HEK293 (cell line): ENCODE data around the gene NR3C2.

Experiments
- CTCF ChIA-PET: fragments of 350-600 bp; formaldehyde crosslinking; extraction: SDS; loops from one replicate; lab custom pipeline; 2021; ENCODE audit warnings: antibody characterized with exemption; lab: Yijun Ruan, JAX
- POLR2A ChIA-PET: fragments of 300-600 bp; formaldehyde crosslinking; extraction: SDS; loops from one replicate; lab custom pipeline; 2020; ENCODE audit warnings: antibody characterized with exemption, inconsistent platforms; lab: Yijun Ruan, JAX
- H3K27ac ChIP-seq: fragments of 200-500 bp; sonication (Bioruptor generic); 2 replicates; pipeline ENCODE4 v1.5.1; 2014; ENCODE audit warnings: low read depth, low read length, control low read depth, inconsistent platforms; ENCODE audit errors: extremely low read depth
- H3K36me3 ChIP-seq, 2 experiments: fragments of 200-500 bp in 1 of 2; sonication (Bioruptor generic) in 1 of 2; 1 replicate in 1 of 2; 2 replicates in 1 of 2; pipeline ENCODE4 v1.5.1; 2014 to 2017; ENCODE audit warnings: inconsistent platforms in 2 of 2, low read length in 2 of 2; ENCODE audit not compliant: control insufficient read depth in 2 of 2, insufficient read depth in 1 of 2
- H3K4me1 ChIP-seq: fragments of 200-500 bp; sonication (Bioruptor generic); 2 replicates; pipeline ENCODE4 v1.5.1; 2014; ENCODE audit warnings: mild to moderate bottlenecking, low read length, inconsistent platforms; ENCODE audit not compliant: control insufficient read depth, insufficient read depth
- H3K4me3 ChIP-seq: 2 replicates; pipeline ENCODE4 v1.5.1; 2011; ENCODE audit warnings: low read depth, mild to moderate bottlenecking, control low read depth, low read length, moderate library complexity
- H3K9me3 ChIP-seq: fragments of 200-500 bp; sonication (Bioruptor generic); 2 replicates; pipeline ENCODE4 v1.5.1; 2014; ENCODE audit warnings: low read depth, low read length, inconsistent platforms; ENCODE audit not compliant: control insufficient read depth, insufficient read depth
- CTCF ChIP-seq: fragments of 450-650 bp; formaldehyde crosslinking; IDR thresholded peaks from 2 replicates; pipeline ENCODE4 v1.5.1; 2016; ENCODE audit warnings: missing biosample characterization, missing genetic modification characterization
- EGR2 ChIP-seq: fragments of 450-650 bp; formaldehyde crosslinking; IDR thresholded peaks from 2 replicates; pipeline ENCODE4 v1.5.1; 2016; ENCODE audit warnings: low read depth, missing biosample characterization, missing genetic modification characterization
- IKZF3 ChIP-seq: fragments of 450-650 bp; IDR thresholded peaks from 2 replicates; pipeline ENCODE4 v1.5.0; 2018; ENCODE audit warnings: missing biosample characterization, mild to moderate bottlenecking, missing genetic modification characterization, moderate library complexity
- KLF1 ChIP-seq: fragments of 450-650 bp; formaldehyde crosslinking; IDR thresholded peaks from 2 replicates; pipeline ENCODE4 v1.5.1; 2016; ENCODE audit warnings: missing biosample characterization, missing genetic modification characterization
- KLF17 ChIP-seq: fragments of 450-650 bp; formaldehyde crosslinking; IDR thresholded peaks from 2 replicates; pipeline ENCODE4 v1.5.1; 2016; ENCODE audit warnings: missing biosample characterization, missing genetic modification characterization
- KLF7 ChIP-seq: fragments of 450-650 bp; formaldehyde crosslinking; IDR thresholded peaks from 2 replicates; pipeline ENCODE4 v1.5.1; 2016; ENCODE audit warnings: missing biosample characterization, missing genetic modification characterization, borderline replicate concordance
- REST ChIP-seq: fragments of 450-650 bp; formaldehyde crosslinking; IDR thresholded peaks from 2 replicates; pipeline ENCODE4 v1.5.1; 2016; ENCODE audit warnings: missing biosample characterization, missing genetic modification characterization
- ZEB2 ChIP-seq: fragments of 450-650 bp; formaldehyde crosslinking; IDR thresholded peaks from 2 replicates; pipeline ENCODE4 v1.5.1; 2016; ENCODE audit warnings: missing biosample characterization, missing genetic modification characterization
- ZFP3 ChIP-seq: fragments of 450-650 bp; formaldehyde crosslinking; IDR thresholded peaks from 2 replicates; pipeline ENCODE4 v1.5.1; 2016; ENCODE audit warnings: low read depth, missing biosample characterization, missing genetic modification characterization
- ZIC2 ChIP-seq: fragments of 450-650 bp; formaldehyde crosslinking; IDR thresholded peaks from 2 replicates; pipeline ENCODE4 v1.5.1; 2016; ENCODE audit warnings: missing biosample characterization, missing genetic modification characterization
- ZNF138 ChIP-seq: fragments of 450-650 bp; formaldehyde crosslinking; IDR thresholded peaks from 2 replicates; pipeline ENCODE4 v1.5.1; 2016; ENCODE audit warnings: missing biosample characterization, missing genetic modification characterization, borderline replicate concordance
- ZNF473 ChIP-seq: fragments of 450-650 bp; formaldehyde crosslinking; IDR thresholded peaks from 2 replicates; pipeline ENCODE4 v1.5.1; 2017; ENCODE audit warnings: missing biosample characterization, missing genetic modification characterization
- ZNF623 ChIP-seq: fragments of 450-650 bp; formaldehyde crosslinking; IDR thresholded peaks from 2 replicates; pipeline ENCODE4 v1.5.1; 2016; ENCODE audit warnings: missing biosample characterization, missing genetic modification characterization
- TF ChIP-seq, protein P1 (sequence below): fragments of 450-650 bp; formaldehyde crosslinking; IDR thresholded peaks from 2 replicates; pipeline ENCODE4 v1.5.1; 2016; ENCODE audit warnings: missing biosample characterization, missing genetic modification characterization
- TF ChIP-seq, protein P2 (sequence below): fragments of 450-650 bp; formaldehyde crosslinking; IDR thresholded peaks from 2 replicates; pipeline ENCODE4 v1.5.1; 2016; ENCODE audit warnings: missing biosample characterization, missing genetic modification characterization, borderline replicate concordance

Gene NR3C2

DNA sequence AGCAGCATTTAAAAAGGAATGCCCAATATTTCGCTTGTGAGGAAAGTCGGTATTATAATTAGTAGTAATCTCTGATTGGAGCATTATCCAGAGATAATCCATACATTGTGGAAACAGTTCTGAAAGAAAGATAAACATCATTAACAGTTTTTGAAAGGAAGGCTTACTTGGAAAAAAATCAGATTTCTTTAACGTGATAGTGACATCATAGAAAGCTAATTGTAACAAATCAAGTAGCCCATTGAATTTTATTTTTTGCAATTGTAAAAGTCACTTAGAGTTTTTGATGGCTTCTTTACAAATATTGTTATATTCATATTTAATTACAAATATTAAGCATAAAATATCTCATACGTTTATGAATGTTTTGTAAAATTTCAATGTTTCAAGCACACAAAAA lies 11.6 kb upstream of the NR3C2 start:
- TF ChIP-seq REST (tag by site-specific recombination): no peak
- TF ChIP-seq ZNF623: no peak
- TF ChIP-seq EGR2 (tag by site-specific recombination): no peak
- TF ChIP-seq KLF1 (tag by site-specific recombination): no peak
- no peak for TF ChIP-seq ZIC2 (tag by site-specific recombination)
- TF ChIP-seq IKZF3 (tag by site-specific recombination): no peak
- TF ChIP-seq ZNF473: no peak
- no peak for TF ChIP-seq ZEB2 (tag by site-specific recombination)
- no peak for TF ChIP-seq CTCF (tag by site-specific recombination)
- no peak for TF ChIP-seq ZFP3
- TF ChIP-seq, protein P1, sequence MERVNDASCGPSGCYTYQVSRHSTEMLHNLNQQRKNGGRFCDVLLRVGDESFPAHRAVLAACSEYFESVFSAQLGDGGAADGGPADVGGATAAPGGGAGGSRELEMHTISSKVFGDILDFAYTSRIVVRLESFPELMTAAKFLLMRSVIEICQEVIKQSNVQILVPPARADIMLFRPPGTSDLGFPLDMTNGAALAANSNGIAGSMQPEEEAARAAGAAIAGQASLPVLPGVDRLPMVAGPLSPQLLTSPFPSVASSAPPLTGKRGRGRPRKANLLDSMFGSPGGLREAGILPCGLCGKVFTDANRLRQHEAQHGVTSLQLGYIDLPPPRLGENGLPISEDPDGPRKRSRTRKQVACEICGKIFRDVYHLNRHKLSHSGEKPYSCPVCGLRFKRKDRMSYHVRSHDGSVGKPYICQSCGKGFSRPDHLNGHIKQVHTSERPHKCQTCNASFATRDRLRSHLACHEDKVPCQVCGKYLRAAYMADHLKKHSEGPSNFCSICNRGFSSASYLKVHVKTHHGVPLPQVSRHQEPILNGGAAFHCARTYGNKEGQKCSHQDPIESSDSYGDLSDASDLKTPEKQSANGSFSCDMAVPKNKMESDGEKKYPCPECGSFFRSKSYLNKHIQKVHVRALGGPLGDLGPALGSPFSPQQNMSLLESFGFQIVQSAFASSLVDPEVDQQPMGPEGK (tag by site-specific recombination): no peak
- TF ChIP-seq KLF17 (tag by site-specific recombination): no peak
- TF ChIP-seq KLF7 (tag by site-specific recombination): no peak
- TF ChIP-seq, protein P2, sequence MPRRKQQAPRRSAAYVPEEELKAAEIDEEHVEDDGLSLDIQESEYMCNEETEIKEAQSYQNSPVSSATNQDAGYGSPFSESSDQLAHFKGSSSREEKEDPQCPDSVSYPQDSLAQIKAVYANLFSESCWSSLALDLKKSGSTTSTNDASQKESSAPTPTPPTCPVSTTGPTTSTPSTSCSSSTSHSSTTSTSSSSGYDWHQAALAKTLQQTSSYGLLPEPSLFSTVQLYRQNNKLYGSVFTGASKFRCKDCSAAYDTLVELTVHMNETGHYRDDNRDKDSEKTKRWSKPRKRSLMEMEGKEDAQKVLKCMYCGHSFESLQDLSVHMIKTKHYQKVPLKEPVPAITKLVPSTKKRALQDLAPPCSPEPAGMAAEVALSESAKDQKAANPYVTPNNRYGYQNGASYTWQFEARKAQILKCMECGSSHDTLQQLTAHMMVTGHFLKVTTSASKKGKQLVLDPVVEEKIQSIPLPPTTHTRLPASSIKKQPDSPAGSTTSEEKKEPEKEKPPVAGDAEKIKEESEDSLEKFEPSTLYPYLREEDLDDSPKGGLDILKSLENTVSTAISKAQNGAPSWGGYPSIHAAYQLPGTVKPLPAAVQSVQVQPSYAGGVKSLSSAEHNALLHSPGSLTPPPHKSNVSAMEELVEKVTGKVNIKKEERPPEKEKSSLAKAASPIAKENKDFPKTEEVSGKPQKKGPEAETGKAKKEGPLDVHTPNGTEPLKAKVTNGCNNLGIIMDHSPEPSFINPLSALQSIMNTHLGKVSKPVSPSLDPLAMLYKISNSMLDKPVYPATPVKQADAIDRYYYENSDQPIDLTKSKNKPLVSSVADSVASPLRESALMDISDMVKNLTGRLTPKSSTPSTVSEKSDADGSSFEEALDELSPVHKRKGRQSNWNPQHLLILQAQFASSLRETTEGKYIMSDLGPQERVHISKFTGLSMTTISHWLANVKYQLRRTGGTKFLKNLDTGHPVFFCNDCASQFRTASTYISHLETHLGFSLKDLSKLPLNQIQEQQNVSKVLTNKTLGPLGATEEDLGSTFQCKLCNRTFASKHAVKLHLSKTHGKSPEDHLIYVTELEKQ (tag by site-specific recombination): no peak
- TF ChIP-seq ZNF138 (tag by site-specific recombination): no peak
- H3K4me3 ChIP-seq: no peak overlapping the region
- ChIA-PET POLR2A (no interaction called here), CTCF (no interaction called here)
- H3K9me3 ChIP-seq: no peaks in the 10 kb centered on the region
- no peaks in the 10 kb centered on the region for H3K4me1 ChIP-seq
- no peak overlapping the region for H3K27ac ChIP-seq
- no peaks in the 10 kb centered on the region for H3K36me3 ChIP-seq
